K562 (cell line): ENCODE data around the gene PI4KA. TPM values are rescaled to one million over a fixed set of nuclear protein-coding genes. Genes with fewer than 3 reads are reported as not detected.
A peak's percentile ranks its signal among the peaks of the same experiment; 100 is the strongest.
"Not testable (repeated sequence)": the region's sequence is repeated elsewhere in the genome, so short reads cannot be mapped to it uniquely, and the experiment has no call there.

ENCODE experiments used
- ATAC-seq: fragments of 200-7000 bp; cut with Tn5 transposase; 3 replicates; pipeline ENCODE4 v1.9.1; 2020; ENCODE audit warnings: moderate library complexity
- BruUV-seq: library from RNA; stranded (reverse); fragments of 400-500 nt; replicated peaks from 2 replicates; lab custom pipeline; 2021; lab: Mats Ljungman, UMichigan
- CTCF ChIA-PET: fragments of 300-600 bp; formaldehyde crosslinking; extraction: SDS; loops from one replicate; lab custom pipeline; 2021; ENCODE audit warnings: low intra/inter-chr PET ratio; lab: Yijun Ruan, JAX
- POLR2A ChIA-PET: fragments of 300-600, 350-650 bp; sonication (Branson Sonifier 250); formaldehyde crosslinking; extraction: SDS; loops from one replicate; lab custom pipeline; 2021; ENCODE audit warnings: antibody characterized with exemption, inconsistent platforms; lab: Yijun Ruan, JAX
- DNase-seq, 4 experiments: peaks; one replicate each; pipeline versions ENCODE4 v3.0.0 to v3.0.0-alpha.2; 2011 to 2018; ENCODE audit warnings: low spot score in 3 of 4, mixed read lengths in 3 of 4; ENCODE audit errors: extremely low read depth in 1 of 4
- FAIRE-seq: peaks from 2 replicates; lab custom pipeline; 2011; peaks lifted over from hg19 to GRCh38; lab: Jason Lieb, UNC
- H2AFZ ChIP-seq: 2 replicates; pipeline ENCODE4 v1.6.0; 2011; ENCODE audit warnings: low read depth, low read length, control low read depth, inconsistent platforms
- H3K27ac ChIP-seq: fragments of 200-600 bp; 3 replicates; pipeline ENCODE4 v1.8.0; 2011; ENCODE audit warnings: low read depth, mild to moderate bottlenecking, control low read depth, inconsistent platforms, low read length, moderate library complexity, mixed read lengths; ENCODE audit errors: extremely low read depth
- H3K27me3 ChIP-seq, 2 experiments: fragments of 300-600 bp in 1 of 2; 2 replicates in 1 of 2; 3 replicates in 1 of 2; pipeline versions ENCODE4 v1.6.0 to v1.8.0; 2011; ENCODE audit warnings: inconsistent platforms in 2 of 2, low read length in 2 of 2, mild to moderate bottlenecking in 1 of 2, mixed read lengths in 1 of 2, moderate library complexity in 1 of 2; ENCODE audit not compliant: control insufficient read depth in 2 of 2, insufficient read depth in 2 of 2
- H3K36me3 ChIP-seq: fragments of 300-600 bp; 3 replicates; pipeline ENCODE4 v1.8.0; 2011; ENCODE audit warnings: mild to moderate bottlenecking, low read length, inconsistent platforms; ENCODE audit not compliant: control insufficient read depth, insufficient read depth
- H3K4me1 ChIP-seq, 2 experiments: fragments of 200-600 bp in 1 of 2; replicated peaks in 1 of 2; 2 replicates in 1 of 2; 3 replicates in 1 of 2; pipeline versions ENCODE4 v1.5.1 to v1.8.0; 2011; ENCODE audit warnings: inconsistent platforms in 2 of 2, low read length in 2 of 2, mild to moderate bottlenecking in 1 of 2, mixed read lengths in 1 of 2, moderate library complexity in 1 of 2; ENCODE audit not compliant: control insufficient read depth in 2 of 2, insufficient read depth in 2 of 2
- H3K4me2 ChIP-seq: 2 replicates; pipeline ENCODE4 v1.6.1; 2011; ENCODE audit warnings: low read length, control low read depth, inconsistent platforms, mixed read lengths; ENCODE audit not compliant: insufficient read depth
- H3K4me3 ChIP-seq: fragments of 200-600 bp; sonication (generic), shearing (Covaris generic); 2 replicates; pipeline ENCODE4 v1.5.1; 2016; ENCODE audit warnings: control low read depth, inconsistent platforms
- H3K79me2 ChIP-seq: fragments of 200-600 bp; 3 replicates; pipeline ENCODE4 v1.8.0; 2011; ENCODE audit warnings: low read length, inconsistent platforms; ENCODE audit not compliant: control insufficient read depth, insufficient read depth
- H3K9ac ChIP-seq, 2 experiments: 2 replicates each; pipeline versions ENCODE4 v1.6.0 to v1.6.1; 2011; ENCODE audit warnings: low read depth in 2 of 2, low read length in 2 of 2, control low read depth in 1 of 2, inconsistent platforms in 1 of 2, mild to moderate bottlenecking in 1 of 2, mixed read lengths in 1 of 2; ENCODE audit not compliant: insufficient read depth in 1 of 2
- H3K9me1 ChIP-seq: one replicate; pipeline ENCODE4 v1.6.0; 2011; ENCODE audit warnings: inconsistent platforms, mild to moderate bottlenecking, low read length, moderate library complexity; ENCODE audit not compliant: control insufficient read depth, insufficient read depth
- H3K9me3 ChIP-seq: replicated peaks from 2 replicates; pipeline ENCODE4 v1.5.1; 2011; ENCODE audit warnings: low read depth, low read length, inconsistent platforms; ENCODE audit not compliant: control insufficient read depth, insufficient read depth
- H4K20me1 ChIP-seq: replicated peaks from 2 replicates; pipeline ENCODE4 v1.6.1; 2011; ENCODE audit warnings: low read length, inconsistent platforms, mixed read lengths; ENCODE audit not compliant: control insufficient read depth, insufficient read depth
- ARNT ChIP-seq, 2 experiments: fragments of 450-650 bp; IDR thresholded peaks; 2 replicates each; pipeline ENCODE4 v1.6.1; 2016; ENCODE audit warnings: mild to moderate bottlenecking in 1 of 2
- HSF4 ChIP-seq: fragments of 250-450 bp; sonication (Bioruptor Pico); IDR thresholded peaks from 2 replicates; pipeline ENCODE4 v2.1.2; 2022; ENCODE audit warnings: mild to moderate bottlenecking, moderate library complexity, borderline replicate concordance
- KDM4B ChIP-seq, 2 experiments: fragments of 450-650 bp in 1 of 2; sonication (generic) in 1 of 2; IDR thresholded peaks; 2 replicates each; pipeline ENCODE4 v1.6.1; 2016 to 2017; ENCODE audit warnings: borderline replicate concordance in 2 of 2, antibody characterized with exemption in 1 of 2, low read depth in 1 of 2, mild to moderate bottlenecking in 1 of 2
- POLR2A ChIP-seq: fragments of 450-650 bp; conservative IDR thresholded peaks from 2 replicates; pipeline ENCODE4 v1.6.1; 2016
- SPI1 ChIP-seq: IDR thresholded peaks from 2 replicates; pipeline ENCODE4 v1.6.1; 2011; ENCODE audit warnings: low read depth, low read length, control low read depth, borderline replicate concordance
- SRF ChIP-seq, 2 experiments: fragments of 250-450, 450-650 bp in 1 of 2; sonication (Bioruptor Pico) in 1 of 2; sonication (generic) in 1 of 2; formaldehyde crosslinking; IDR thresholded peaks; 2 replicates each; pipeline versions ENCODE4 v1.5.0 to v1.5.1; 2020 to 2022; ENCODE audit warnings: mild to moderate bottlenecking in 1 of 2, missing genetic modification reagents in 1 of 2
- YBX1 ChIP-seq: fragments of 450-650 bp; IDR thresholded peaks from 2 replicates; pipeline ENCODE4 v1.7.1; 2016; ENCODE audit warnings: mild to moderate bottlenecking
- ZNF134 ChIP-seq: fragments of 250-450 bp; sonication (Bioruptor Pico); conservative IDR thresholded peaks from 2 replicates; pipeline ENCODE4 v1.4.0; 2020
- ZNF140 ChIP-seq: fragments of 250-450 bp; sonication (Bioruptor Pico); IDR thresholded peaks from 2 replicates; pipeline ENCODE4 v1.8.0; 2021; ENCODE audit warnings: moderate library complexity, mild to moderate bottlenecking, inconsistent platforms
- ZNF354B ChIP-seq: fragments of 250-450 bp; sonication (Bioruptor Pico); IDR thresholded peaks from 2 replicates; pipeline ENCODE4 v1.4.0; 2020
- ZNF384 ChIP-seq: IDR thresholded peaks from 2 replicates; pipeline ENCODE4 v1.6.1; 2012; ENCODE audit warnings: low read depth, low read length, improper control_type of control experiment
- ZNF696 ChIP-seq: fragments of 250-450 bp; sonication (Bioruptor Pico); conservative IDR thresholded peaks from 2 replicates; pipeline ENCODE4 v1.4.0; 2020; ENCODE audit warnings: mild to moderate bottlenecking, moderate library complexity
- WGBS: fragments of 100-300 bp; shearing (Covaris generic); methylation state at CpG from one replicate; pipeline ENCODE4 v1.1.6; 2016; ENCODE audit warnings: low coverage, mixed read lengths; ENCODE audit not compliant: insufficient coverage; ENCODE audit errors: missing lambda C conversion rate; 5-methylcytosine and 5-hydroxymethylcytosine counted together
- in situ Hi-C: fragments of 300-500 bp; cut with MboI; formaldehyde crosslinking; loops from 4 replicates; pipeline ENCODE4 v1.15.0; 2018; ENCODE audit warnings: inconsistent platforms, mixed read lengths
- intact Hi-C: fragments of 100-400 bp; cut with micrococcal nuclease; formaldehyde crosslinking; loops from 2 replicates; pipeline ENCODE4 v1.14.2; 2022
- polyA plus RNA-seq, 8 experiments: library from polyadenylated mRNA; depleted of rRNA in 4 of 8; stranded (reverse) in 5 of 8; unstranded in 3 of 8; fragments of >200 nt; fragmentation: Nextera tagmentation in 2 of 8; fragmentation: Illumina TruSeq in 1 of 8; extraction: Ambion mirVana in 2 of 8; extraction: Trizol in 1 of 8; gene quantifications; 2 replicates each; pipeline versions ENCODE4 v1.2.1 to v1.2.3, GENCODE V29; 2011 to 2014; ENCODE audit warnings: inconsistent platforms in 1 of 8, missing spikeins in 1 of 8
- total RNA-seq, 7 experiments: library from RNA; depleted of rRNA in 6 of 7; stranded (reverse); fragments of >200 nt in 6 of 7; fragmentation: Illumina TruSeq in 2 of 7; extraction: Trizol in 2 of 7; gene quantifications; 2 replicates each; pipeline versions ENCODE4 v1.2.1 to v1.2.3, GENCODE V29; 2011 to 2021; ENCODE audit warnings: low replicate concordance in 1 of 7
- TF ChIP-seq, protein P1 (sequence below): sonication (generic); formaldehyde crosslinking; IDR thresholded peaks from 2 replicates; pipeline ENCODE4 v1.8.0; 2022; ENCODE audit warnings: missing genetic modification reagents, mild to moderate bottlenecking, moderate library complexity, borderline replicate concordance

PI4KA gene
- total and polyA plus RNA-seq, 9 of the 15 experiments (the other 6 are each of a cell fraction or from before 2014, with no cell fraction given) = 7.3 to 187 (median 84.7) TPM

DNA sequence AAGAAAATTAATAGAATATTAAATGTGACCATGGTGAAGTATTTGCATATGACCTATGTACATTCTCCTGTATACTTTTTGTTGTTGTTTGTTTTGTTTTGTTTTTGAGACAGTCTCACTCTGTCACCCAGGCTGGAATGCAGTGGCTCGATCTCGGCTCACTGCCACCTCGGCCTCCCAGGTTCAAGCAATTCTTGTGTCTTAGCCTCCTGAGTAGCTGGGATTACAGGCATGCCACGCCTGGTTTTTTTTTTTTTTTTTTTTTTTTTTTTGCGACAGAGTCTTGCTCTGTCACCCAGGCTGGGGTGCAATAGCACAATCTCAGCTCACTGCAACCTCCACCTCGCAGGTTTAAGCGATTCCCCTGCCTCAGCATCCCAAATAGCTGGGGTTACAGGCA lies 39.1 kb upstream of the PI4KA start:
- in situ Hi-C loops, H2AFZ ChIP-seq: not testable (repeated sequence)

DNA sequence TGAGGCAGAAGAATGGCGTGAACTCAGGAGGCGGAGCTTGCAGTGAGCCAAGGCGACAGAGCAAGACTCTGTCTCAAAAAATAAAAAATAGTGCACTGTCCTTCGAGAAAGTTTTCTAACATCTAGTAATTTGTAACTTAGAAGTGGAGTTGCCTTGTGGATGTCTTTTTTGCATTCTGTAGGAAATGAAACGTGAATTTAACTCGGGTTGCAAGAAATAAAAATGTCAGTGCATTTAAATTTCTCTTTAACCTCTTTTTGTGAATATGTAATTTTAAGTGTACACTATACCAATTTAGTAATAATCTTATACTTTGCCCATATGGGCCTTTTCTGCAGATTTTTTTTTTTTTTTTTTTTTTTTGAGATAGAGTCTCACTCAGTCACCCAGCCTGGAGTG lies 32.4 kb upstream of the PI4KA start:
- H3K27ac ChIP-seq = no peak overlapping the region
- no peak overlapping the region for H2AFZ ChIP-seq
- FAIRE-seq = no peak
- H3K36me3 ChIP-seq = peaks cover 40% of the 10 kb centered on the region
- H3K4me1 ChIP-seq = peaks cover 2% of the 10 kb centered on the region in 2 experiments
- intact Hi-C loops (loop anchor here (1.0 kb wide), 1 partner anchor 12 kb away; no protein-coding TSS in a partner anchor), in situ Hi-C loops (no loop called here)
- no peaks in the 10 kb centered on the region for H3K9me3 ChIP-seq
- peaks cover 0 to 2% of the 10 kb centered on the region in 2 experiments; a peak in 1 of 5 replicates for H3K27me3 ChIP-seq
- POLR2A ChIA-PET = interaction anchor here (0.5 to 54.6 kb wide), 17 partner anchors 9 to 216 kb away, joined by 3 to 1556 read pairs (median 7); partner anchors contain the start of genes AIFM3, CRKL and LZTR1
- H4K20me1 ChIP-seq = no peaks in the 10 kb centered on the region
- H3K79me2 ChIP-seq = no peaks in the 10 kb centered on the region
- no peak for DNase-seq
- H3K4me3 ChIP-seq = no peak overlapping the region
- CTCF ChIA-PET = interaction anchor here (0.5 kb wide), 1 partner anchor 119 kb away, joined by 3 read pairs; no protein-coding TSS in a partner anchor
- H3K9me1 ChIP-seq = no peaks in the 10 kb centered on the region
- no peak overlapping the region for H3K9ac ChIP-seq
- no TSS peak for BruUV-seq
- H3K4me2 ChIP-seq = no peak overlapping the region
- no peak for ATAC-seq
- WGBS = 83% methylated on average over 6 of the region's 6 CpGs
- TF ChIP-seq YBX1 = no peak
- no peak for TF ChIP-seq SPI1
- 0 out of 2 replicates have a peak, but pooled peaks have one; percentile 7 for TF ChIP-seq ZNF696 (CRISPR knock-in tag)
- TF ChIP-seq ZNF354B (CRISPR knock-in tag) = peak; percentile 65; the same call in 1 of the 2 replicates
- TF ChIP-seq ZNF140 (CRISPR knock-in tag) = 0 out of 2 replicates have a peak, but pooled peaks have one; percentile 60
- TF ChIP-seq HSF4 = 0 out of 2 replicates have a peak, but pooled peaks have one; percentile 43
- 0 out of 4 replicates have a peak, but pooled peaks of 1 of the 2 experiments have one; percentile 5 for TF ChIP-seq SRF (CRISPR knock-in tag; IDR thresholded peaks at IDR 0.05)
- TF ChIP-seq POLR2A = 0 out of 2 replicates have a peak, but pooled peaks have one; percentile 56
- peak in 1 of 2 experiments; percentile 41; a peak in 1 of 4 replicates for TF ChIP-seq ARNT (IDR thresholded peaks at IDR 0.05)
- peak; percentile 38; the same call in 1 of the 2 replicates for TF ChIP-seq ZNF134 (CRISPR knock-in tag)
- TF ChIP-seq KDM4B (IDR thresholded peaks at IDR 0.05; ENCODE audit: borderline replicate concordance in 2 of 2, low read depth in 1 of 2) = no peak

More for the DNA sequence above, 39.1 kb upstream of the PI4KA start:
- H3K79me2 ChIP-seq, H3K27ac ChIP-seq, H3K9me3 ChIP-seq, H3K36me3 ChIP-seq, H3K4me1 ChIP-seq, CTCF ChIA-PET, H3K9me1 ChIP-seq, FAIRE-seq, H3K4me3 ChIP-seq, H3K27me3 ChIP-seq, DNase-seq, intact Hi-C loops, H3K9ac ChIP-seq, H3K4me2 ChIP-seq, H4K20me1 ChIP-seq, ATAC-seq, BruUV-seq: not testable (repeated sequence)
- WGBS = 15% methylated on average over 7 of the region's 7 CpGs
- POLR2A ChIA-PET = interaction anchor here (0.7 to 54.6 kb wide), 9 partner anchors 8 to 94 kb away, joined by 3 to 1556 read pairs (median 8); partner anchors contain the start of genes AIFM3, CRKL and LZTR1
- TF ChIP-seq, protein P1, sequence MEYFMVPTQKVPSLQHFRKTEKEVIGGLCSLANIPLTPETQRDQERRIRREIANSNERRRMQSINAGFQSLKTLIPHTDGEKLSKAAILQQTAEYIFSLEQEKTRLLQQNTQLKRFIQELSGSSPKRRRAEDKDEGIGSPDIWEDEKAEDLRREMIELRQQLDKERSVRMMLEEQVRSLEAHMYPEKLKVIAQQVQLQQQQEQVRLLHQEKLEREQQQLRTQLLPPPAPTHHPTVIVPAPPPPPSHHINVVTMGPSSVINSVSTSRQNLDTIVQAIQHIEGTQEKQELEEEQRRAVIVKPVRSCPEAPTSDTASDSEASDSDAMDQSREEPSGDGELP (CRISPR knock-in tag) = peak; percentile 33; the same call in 1 of the 2 replicates
- TF ChIP-seq ZNF384 = peak; percentile 67; the same call in 1 of the 2 replicates
